Choroid plexus epithelial cell (primary cell): ENCODE data around the gene IQCC.
A peak's percentile ranks its signal among the peaks of the same experiment; 100 is the strongest.

ENCODE experiments used
- DNase-seq: peaks from one replicate; pipeline ENCODE4 v3.0.0-alpha.2; 2010; ENCODE audit warnings: low read depth
- H3K4me3 ChIP-seq: 2 replicates; pipeline ENCODE4 v1.5.1; 2011; ENCODE audit warnings: low read depth, mild to moderate bottlenecking, control low read depth, low read length, moderate library complexity
- TF ChIP-seq, protein P1 (sequence below): conservative IDR thresholded peaks from 2 replicates; pipeline ENCODE4 v1.5.1; 2011; ENCODE audit warnings: low read depth, mild to moderate bottlenecking, control low read depth, inconsistent platforms, low read length, moderate library complexity

The IQCC gene

GRCh38 chr1:32216566-32216965 is 11.1 kb downstream of the IQCC start:
- H3K4me3 ChIP-seq: no peak overlapping the region
- TF ChIP-seq, protein P1, sequence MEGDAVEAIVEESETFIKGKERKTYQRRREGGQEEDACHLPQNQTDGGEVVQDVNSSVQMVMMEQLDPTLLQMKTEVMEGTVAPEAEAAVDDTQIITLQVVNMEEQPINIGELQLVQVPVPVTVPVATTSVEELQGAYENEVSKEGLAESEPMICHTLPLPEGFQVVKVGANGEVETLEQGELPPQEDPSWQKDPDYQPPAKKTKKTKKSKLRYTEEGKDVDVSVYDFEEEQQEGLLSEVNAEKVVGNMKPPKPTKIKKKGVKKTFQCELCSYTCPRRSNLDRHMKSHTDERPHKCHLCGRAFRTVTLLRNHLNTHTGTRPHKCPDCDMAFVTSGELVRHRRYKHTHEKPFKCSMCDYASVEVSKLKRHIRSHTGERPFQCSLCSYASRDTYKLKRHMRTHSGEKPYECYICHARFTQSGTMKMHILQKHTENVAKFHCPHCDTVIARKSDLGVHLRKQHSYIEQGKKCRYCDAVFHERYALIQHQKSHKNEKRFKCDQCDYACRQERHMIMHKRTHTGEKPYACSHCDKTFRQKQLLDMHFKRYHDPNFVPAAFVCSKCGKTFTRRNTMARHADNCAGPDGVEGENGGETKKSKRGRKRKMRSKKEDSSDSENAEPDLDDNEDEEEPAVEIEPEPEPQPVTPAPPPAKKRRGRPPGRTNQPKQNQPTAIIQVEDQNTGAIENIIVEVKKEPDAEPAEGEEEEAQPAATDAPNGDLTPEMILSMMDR: no peak
- DNase-seq: no peak

GRCh38 chr1:32219022-32219421 is 13.6 kb downstream of the IQCC start:
- TF ChIP-seq, protein P1: no peak
- DNase-seq: no peak
- no peak overlapping the region for H3K4me3 ChIP-seq

DNA sequence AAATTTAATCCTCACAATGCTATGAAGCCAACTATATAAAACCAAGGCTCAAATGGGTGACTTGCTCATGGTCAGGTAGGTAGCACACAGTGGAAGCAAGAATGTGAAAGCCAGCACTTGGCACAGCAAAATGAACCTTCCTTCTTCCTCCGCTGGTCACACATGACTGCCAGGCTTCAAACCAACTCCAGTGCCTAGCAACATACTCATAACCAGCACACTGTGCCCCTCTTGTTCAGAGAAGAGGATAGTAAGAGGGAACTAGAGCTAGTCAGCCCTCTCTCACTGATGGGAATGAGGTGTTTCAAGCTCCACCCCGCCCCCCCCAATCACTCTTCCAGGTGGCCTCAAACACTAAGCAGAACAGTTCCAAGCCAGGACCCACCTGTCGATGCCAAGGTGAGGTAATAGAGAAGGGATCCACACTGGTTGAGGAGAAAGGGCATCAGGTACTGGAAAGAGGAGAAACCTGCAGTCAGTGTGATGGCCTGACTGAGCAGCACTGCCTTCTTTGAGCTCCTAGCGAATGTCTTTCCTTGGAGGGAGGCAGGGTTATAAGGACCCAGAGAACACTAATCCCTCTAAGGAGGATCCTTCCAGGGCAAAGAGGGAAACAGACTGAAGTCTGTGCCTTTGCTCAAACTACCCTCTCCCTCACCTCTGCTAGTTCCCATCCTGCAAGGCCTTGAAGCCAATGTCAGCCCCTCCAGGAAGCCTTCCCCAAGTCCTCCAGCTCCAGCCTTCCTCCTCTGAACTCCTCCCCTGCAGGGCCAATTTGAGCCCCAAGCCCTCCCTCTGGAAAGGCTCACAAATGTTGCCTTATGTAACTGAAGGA is 15.5 kb downstream of the IQCC start:
- DNase-seq: no peak
- peak overlapping the region; percentile 95 for H3K4me3 ChIP-seq
- TF ChIP-seq, protein P1: no peak

GRCh38 chr1:32221581-32221979 is 16.1 kb downstream of the IQCC start:
- peak overlapping the region; percentile 95 for H3K4me3 ChIP-seq
- no peak for DNase-seq
- TF ChIP-seq, protein P1: no peak

GRCh38 chr1:32221980-32222755 is 16.7 kb downstream of the IQCC start, which contains the start of the genes EIF3I and TMEM234:
Gene EIF3I, plus strand, starts transcription at chr1:32222407. Its CDS starts 35 bp downstream, at chr1:32222442.
Gene TMEM234, minus strand, starts transcription at chr1:32222353. Its CDS starts 31 bp downstream, at chr1:32222322.
- TF ChIP-seq, protein P1: no peak
- DNase-seq: peak; percentile 91
- peak within 1 kb of the TSS; percentile 95 for H3K4me3 ChIP-seq

DNA sequence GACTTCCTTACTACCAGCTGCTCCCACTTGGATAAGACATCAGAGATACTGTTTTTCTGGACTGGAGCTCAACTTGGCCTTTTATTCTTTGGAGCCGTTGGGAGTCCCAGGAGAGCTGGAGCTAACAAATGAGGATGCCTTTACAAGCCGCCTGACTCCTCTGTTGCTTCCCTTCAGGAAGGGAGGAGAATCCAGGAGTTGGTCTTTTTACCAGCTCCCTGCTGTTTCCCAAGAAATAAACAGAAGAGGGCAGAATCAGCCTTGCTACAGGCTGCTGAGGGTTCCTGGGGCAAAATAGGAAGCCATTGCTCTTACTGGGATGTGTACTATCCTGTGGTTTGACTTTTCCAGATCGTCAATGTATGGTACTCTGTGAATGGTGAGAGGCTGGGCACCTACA is 18.2 kb downstream of the IQCC start:
- no peak overlapping the region for H3K4me3 ChIP-seq
- DNase-seq: no peak
- TF ChIP-seq, protein P1: peak; percentile 41
